NB4 (cell line): ENCODE data around the gene JOSD2.

Experiments
- DNase-seq: peaks from one replicate; pipeline ENCODE4 v3.0.0; 2010; ENCODE audit warnings: low read depth
- H3K4me3 ChIP-seq: one replicate; pipeline ENCODE4 v1.5.1; 2011; ENCODE audit warnings: mild to moderate bottlenecking, low read depth, low read length, moderate library complexity
- MAX ChIP-seq: IDR thresholded peaks from 2 replicates; pipeline ENCODE4 v1.6.1; 2011; ENCODE audit warnings: low read depth, low read length
- MYC ChIP-seq: IDR thresholded peaks from 2 replicates; pipeline ENCODE4 v1.6.1; 2011; ENCODE audit warnings: low read depth, low read length
- POLR2A ChIP-seq: IDR thresholded peaks from 2 replicates; pipeline ENCODE4 v1.6.1; 2011; ENCODE audit warnings: mild to moderate bottlenecking; ENCODE audit not compliant: insufficient read length; ENCODE audit errors: extremely low read depth
- TF ChIP-seq, protein P1 (sequence below): IDR thresholded peaks from one replicate; pipeline ENCODE4 v1.5.1; 2012; ENCODE audit warnings: low read depth, low read length

Gene JOSD2

DNA sequence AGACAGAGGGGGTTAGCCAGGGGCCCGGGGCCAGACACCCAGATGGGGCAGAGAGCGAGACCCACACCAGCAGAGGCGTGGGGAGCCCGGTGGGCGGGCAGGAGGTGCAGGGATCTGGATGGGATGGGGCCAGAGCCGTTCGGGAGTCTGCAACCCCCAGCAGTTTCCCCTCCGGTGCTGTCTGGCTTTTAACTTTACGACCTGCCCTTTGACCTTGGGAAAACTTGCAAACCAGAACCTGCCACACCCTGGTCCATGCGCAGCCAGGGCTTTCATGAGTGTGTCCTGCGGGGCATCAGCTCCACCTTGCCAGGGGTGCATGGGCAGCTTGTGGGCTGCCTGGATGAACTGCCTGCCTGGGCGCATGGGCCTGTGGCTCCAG, 9.8 kb downstream of the JOSD2 start:
- no peak for TF ChIP-seq MYC
- TF ChIP-seq, protein P1, sequence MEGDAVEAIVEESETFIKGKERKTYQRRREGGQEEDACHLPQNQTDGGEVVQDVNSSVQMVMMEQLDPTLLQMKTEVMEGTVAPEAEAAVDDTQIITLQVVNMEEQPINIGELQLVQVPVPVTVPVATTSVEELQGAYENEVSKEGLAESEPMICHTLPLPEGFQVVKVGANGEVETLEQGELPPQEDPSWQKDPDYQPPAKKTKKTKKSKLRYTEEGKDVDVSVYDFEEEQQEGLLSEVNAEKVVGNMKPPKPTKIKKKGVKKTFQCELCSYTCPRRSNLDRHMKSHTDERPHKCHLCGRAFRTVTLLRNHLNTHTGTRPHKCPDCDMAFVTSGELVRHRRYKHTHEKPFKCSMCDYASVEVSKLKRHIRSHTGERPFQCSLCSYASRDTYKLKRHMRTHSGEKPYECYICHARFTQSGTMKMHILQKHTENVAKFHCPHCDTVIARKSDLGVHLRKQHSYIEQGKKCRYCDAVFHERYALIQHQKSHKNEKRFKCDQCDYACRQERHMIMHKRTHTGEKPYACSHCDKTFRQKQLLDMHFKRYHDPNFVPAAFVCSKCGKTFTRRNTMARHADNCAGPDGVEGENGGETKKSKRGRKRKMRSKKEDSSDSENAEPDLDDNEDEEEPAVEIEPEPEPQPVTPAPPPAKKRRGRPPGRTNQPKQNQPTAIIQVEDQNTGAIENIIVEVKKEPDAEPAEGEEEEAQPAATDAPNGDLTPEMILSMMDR = no peak
- TF ChIP-seq MAX = no peak
- TF ChIP-seq POLR2A = no peak
- no peak for DNase-seq
- H3K4me3 ChIP-seq = no peak overlapping the region

DNA sequence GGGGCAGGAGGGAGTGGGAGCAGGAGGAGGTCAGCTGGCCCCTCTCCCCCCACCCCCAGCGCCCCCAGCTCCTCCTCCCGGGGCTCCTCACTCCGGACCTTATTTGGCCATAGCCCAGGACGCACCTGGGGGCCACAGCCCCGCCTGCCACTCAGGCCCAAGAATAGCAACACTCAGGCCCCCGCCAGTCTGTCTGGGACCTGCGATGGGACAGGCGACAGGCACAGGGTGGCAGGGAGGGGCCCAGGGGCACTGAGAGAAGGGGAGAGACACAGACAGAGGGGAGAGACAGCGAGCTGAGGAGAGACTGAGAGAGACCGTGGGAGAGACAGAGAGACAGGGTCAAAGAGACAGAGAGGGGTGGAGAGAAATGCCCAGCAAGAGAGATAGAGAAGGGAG, 10.2 kb downstream of the JOSD2 start:
- H3K4me3 ChIP-seq = no peak overlapping the region
- no peak for DNase-seq
- TF ChIP-seq POLR2A = no peak
- no peak for TF ChIP-seq MYC
- TF ChIP-seq, protein P1 = no peak
- no peak for TF ChIP-seq MAX

DNA sequence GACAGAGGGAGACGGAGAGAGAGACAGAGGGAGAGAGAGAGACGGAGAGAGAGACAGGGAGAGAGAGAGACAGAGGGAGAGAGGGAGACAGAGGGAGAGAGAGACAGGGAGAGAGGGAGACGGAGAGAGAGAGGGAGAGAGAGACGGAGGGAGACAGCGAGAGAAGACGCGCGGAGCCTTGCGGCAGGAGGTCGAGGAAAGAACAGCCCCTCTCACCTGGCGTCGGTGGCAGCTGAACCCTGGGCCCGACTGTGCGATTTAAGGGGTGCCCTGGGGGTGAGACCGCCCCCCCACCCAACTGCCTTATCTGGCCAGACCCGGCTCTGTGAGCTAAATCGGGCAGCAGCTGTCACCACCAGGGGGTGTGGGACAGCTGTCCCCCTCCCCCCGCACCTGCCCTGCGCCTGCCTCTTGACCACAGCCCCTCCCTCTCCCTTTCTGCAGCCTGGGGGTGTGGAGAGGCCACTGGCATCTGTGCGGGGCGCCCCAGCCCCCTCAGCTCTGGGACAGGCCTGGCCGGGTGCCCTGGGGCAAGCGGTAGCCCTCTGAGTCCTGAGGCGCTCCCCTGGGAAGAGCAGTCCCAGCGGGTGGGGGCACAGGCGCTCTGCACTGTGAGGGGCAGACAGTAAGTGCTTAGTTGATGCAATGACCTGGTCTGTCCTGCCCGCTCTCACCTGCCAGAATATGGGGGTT, 10.8 kb downstream of the JOSD2 start:
- TF ChIP-seq POLR2A = no peak
- TF ChIP-seq MAX = no peak
- no peak for TF ChIP-seq MYC
- TF ChIP-seq, protein P1 = no peak
- DNase-seq = peak; percentile 40
- no peak overlapping the region for H3K4me3 ChIP-seq

GRCh38 chr19:50498219-50499056, 12.6 kb downstream of the JOSD2 start:
- no peak overlapping the region for H3K4me3 ChIP-seq
- TF ChIP-seq, protein P1 = no peak
- no peak for TF ChIP-seq MAX
- TF ChIP-seq POLR2A = no peak
- DNase-seq = no peak

DNA sequence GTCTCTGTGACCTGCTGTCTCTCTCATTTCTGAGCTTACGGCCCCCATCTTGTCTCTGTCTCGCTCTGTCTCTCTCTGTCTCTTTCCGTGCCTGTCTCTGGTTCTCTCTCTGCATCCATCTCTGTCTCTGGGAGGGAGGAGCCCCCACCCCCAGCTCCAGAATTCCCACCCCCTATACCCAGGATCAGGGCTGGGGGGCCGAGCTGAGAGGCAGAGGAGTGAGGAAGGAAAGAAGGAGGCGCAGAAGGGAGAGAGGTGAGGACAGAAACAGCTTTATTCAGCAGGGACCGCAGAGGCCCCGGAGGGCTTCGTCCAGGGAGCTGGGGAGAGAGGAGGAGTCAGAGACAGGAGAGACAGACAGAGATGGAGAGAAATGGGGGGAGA, 14.0 kb downstream of the JOSD2 start:
- no peak overlapping the region for H3K4me3 ChIP-seq
- no peak for DNase-seq
- TF ChIP-seq, protein P1 = no peak
- TF ChIP-seq MYC = no peak
- TF ChIP-seq MAX = no peak
- no peak for TF ChIP-seq POLR2A
